Fibroblast of lung (primary cell): ENCODE data around the gene MAPK13.

Experiments used
- CTCF ChIP-seq, 2 donors: IDR thresholded peaks in 1 of 2; conservative IDR thresholded peaks in 1 of 2; 1 replicate in 1 of 2; 2 replicates in 1 of 2; pipeline ENCODE4 v1.5.1; 2011 to 2012; ENCODE audit warnings: low read length in 2 of 2, control low read depth in 1 of 2, inconsistent platforms in 1 of 2, low read depth in 1 of 2, mild to moderate bottlenecking in 1 of 2
- EZH2 ChIP-seq: IDR thresholded peaks from 2 replicates; pipeline ENCODE4 v1.5.1; 2012; ENCODE audit warnings: low read length, control low read depth, mild to moderate bottlenecking; ENCODE audit errors: missing control alignments

GRCh38 chr6:36124881-36125280 is 5.4 kb upstream of the MAPK13 start:
- no peak for TF ChIP-seq CTCF (conservative IDR thresholded peaks at IDR 0.05 in 1 of 2, IDR thresholded peaks at IDR 0.05 in 1 of 2; ENCODE audit: low read depth in 1 of 2, low read length in 2 of 2)
- TF ChIP-seq EZH2 = no peak
